HG03469 (cell line): Measurements from ENCODE around the gene IRX4.
"Not testable (repeated sequence)": the region's sequence is repeated elsewhere in the genome, so short reads cannot be mapped to it uniquely, and the experiment has no call there.

ENCODE experiments used
- ATAC-seq: cut with Tn5 transposase; IDR thresholded peaks from one replicate; pipeline ENCODE4 v1.9.1; 2021; ENCODE audit warnings: mild to moderate bottlenecking, moderate library complexity, moderate number of reproducible peaks; ENCODE audit not compliant: unreplicated experiment

Gene IRX4

GRCh38 chr5:1879292-1880263, 3.1 kb downstream of the IRX4 start:
- ATAC-seq = no peak

GRCh38 chr5:1878050-1878849, 4.5 kb downstream of the IRX4 start:
- ATAC-seq = no peak

GRCh38 chr5:1877103-1878049, 5.3 kb downstream of the IRX4 start:
- no peak for ATAC-seq

GRCh38 chr5:1876660-1877064, 6.1 kb downstream of the IRX4 start:
- ATAC-seq = no peak

GRCh38 chr5:1875843-1876659, 6.7 kb downstream of the IRX4 start:
- no peak for ATAC-seq

- ATAC-seq = no peak
Observed at GRCh38 chr5:1875281-1875842, 7.4 kb downstream of the IRX4 start.

- no peak for ATAC-seq
Observed at GRCh38 chr5:1874771-1875220, 7.9 kb downstream of the IRX4 start.

- no peak for ATAC-seq
Observed at GRCh38 chr5:1874348-1874747, 8.4 kb downstream of the IRX4 start.

- ATAC-seq = no peak
Observed at GRCh38 chr5:1873243-1873959, 9.3 kb downstream of the IRX4 start.

GRCh38 chr5:1871441-1871840, 11.3 kb downstream of the IRX4 start:
- no peak for ATAC-seq

GRCh38 chr5:1870435-1871272, 12.1 kb downstream of the IRX4 start:
- ATAC-seq = not testable (repeated sequence)

- no peak for ATAC-seq
Observed at GRCh38 chr5:1868886-1869475, 13.7 kb downstream of the IRX4 start.

- no peak for ATAC-seq
Observed at GRCh38 chr5:1867815-1868143, 14.9 kb downstream of the IRX4 start.

GRCh38 chr5:1867114-1867814, 15.5 kb downstream of the IRX4 start:
- ATAC-seq = no peak

- no peak for ATAC-seq
Observed at GRCh38 chr5:1865948-1866347, 16.8 kb downstream of the IRX4 start.

- no peak for ATAC-seq
Observed at GRCh38 chr5:1865486-1865885, 17.2 kb downstream of the IRX4 start.

GRCh38 chr5:1864896-1865440, 17.8 kb downstream of the IRX4 start:
- ATAC-seq = no peak
